Loucy (cell line): ENCODE measurements around the gene CHST2.

Source experiments
- EZH2phosphoT487 ChIP-seq: fragments of 200-600 bp; IDR thresholded peaks from 2 replicates; pipeline ENCODE4 v1.6.1; 2018; ENCODE audit warnings: antibody characterized with exemption, mild to moderate bottlenecking, moderate library complexity, borderline replicate concordance
- TF ChIP-seq, protein P1 (sequence below): fragments of 200-600 bp; sonication (generic); conservative IDR thresholded peaks from 2 replicates; pipeline ENCODE4 v1.5.1; 2014; ENCODE audit warnings: mild to moderate bottlenecking, antibody characterized with exemption, low read length

DNA sequence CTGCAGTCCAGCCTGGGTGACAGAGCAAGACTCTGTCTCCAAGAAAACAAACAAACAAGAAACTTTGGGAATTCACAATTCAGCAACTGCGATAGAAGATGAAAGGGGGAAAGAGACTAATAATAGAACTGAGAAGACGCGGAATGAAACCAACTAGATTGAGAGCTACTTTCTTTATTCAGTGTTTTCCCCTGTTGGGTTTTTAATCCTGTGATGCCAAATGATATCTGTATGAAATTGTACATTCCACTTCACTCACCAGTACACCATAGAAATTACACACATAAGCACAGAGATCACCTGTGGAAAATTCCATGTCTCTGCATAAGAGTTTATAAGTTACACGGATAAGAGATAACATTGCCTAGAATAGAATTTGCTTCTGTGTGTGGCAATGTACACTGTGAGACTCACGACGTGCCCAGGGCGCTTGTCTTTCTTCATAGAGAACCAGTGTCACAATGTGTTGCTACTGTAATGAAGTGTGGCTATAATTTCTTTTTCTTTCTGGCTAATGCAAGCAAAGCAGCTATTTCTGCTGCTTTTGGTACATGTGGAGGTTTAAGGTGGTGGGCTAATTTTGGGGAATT is 17.7 kb upstream of the CHST2 start:
- TF ChIP-seq, protein P1, sequence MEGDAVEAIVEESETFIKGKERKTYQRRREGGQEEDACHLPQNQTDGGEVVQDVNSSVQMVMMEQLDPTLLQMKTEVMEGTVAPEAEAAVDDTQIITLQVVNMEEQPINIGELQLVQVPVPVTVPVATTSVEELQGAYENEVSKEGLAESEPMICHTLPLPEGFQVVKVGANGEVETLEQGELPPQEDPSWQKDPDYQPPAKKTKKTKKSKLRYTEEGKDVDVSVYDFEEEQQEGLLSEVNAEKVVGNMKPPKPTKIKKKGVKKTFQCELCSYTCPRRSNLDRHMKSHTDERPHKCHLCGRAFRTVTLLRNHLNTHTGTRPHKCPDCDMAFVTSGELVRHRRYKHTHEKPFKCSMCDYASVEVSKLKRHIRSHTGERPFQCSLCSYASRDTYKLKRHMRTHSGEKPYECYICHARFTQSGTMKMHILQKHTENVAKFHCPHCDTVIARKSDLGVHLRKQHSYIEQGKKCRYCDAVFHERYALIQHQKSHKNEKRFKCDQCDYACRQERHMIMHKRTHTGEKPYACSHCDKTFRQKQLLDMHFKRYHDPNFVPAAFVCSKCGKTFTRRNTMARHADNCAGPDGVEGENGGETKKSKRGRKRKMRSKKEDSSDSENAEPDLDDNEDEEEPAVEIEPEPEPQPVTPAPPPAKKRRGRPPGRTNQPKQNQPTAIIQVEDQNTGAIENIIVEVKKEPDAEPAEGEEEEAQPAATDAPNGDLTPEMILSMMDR: no peak
- no peak for TF ChIP-seq EZH2phosphoT487
